ENCODE measurements around the gene FOXP1.

DNA sequence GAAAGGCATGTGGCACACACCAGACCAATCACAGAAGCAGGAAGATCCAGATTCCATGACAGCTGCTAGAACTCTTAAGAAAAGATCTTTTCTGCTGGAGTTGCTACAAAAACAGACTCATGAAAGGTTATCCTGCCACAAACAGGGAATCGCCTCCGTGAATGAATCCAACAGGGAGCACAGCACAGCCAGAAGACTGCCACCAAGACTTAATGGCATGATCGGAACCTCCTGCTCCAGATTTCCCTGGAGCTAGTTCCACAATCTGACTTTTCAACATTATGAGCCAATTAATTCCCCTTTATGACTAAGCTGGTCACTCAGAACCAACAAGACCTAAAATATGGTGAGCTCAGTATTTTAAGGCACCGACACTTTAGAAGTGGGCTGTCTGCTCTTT is 232.5 kb downstream of the FOXP1 start:
- TF ChIP-seq POLR2AphosphoS5 (IDR thresholded peaks at IDR 0.05; ENCODE audit: insufficient read depth in 1 of 2, low read depth in 1 of 2): no peak
- TF ChIP-seq, protein P1, sequence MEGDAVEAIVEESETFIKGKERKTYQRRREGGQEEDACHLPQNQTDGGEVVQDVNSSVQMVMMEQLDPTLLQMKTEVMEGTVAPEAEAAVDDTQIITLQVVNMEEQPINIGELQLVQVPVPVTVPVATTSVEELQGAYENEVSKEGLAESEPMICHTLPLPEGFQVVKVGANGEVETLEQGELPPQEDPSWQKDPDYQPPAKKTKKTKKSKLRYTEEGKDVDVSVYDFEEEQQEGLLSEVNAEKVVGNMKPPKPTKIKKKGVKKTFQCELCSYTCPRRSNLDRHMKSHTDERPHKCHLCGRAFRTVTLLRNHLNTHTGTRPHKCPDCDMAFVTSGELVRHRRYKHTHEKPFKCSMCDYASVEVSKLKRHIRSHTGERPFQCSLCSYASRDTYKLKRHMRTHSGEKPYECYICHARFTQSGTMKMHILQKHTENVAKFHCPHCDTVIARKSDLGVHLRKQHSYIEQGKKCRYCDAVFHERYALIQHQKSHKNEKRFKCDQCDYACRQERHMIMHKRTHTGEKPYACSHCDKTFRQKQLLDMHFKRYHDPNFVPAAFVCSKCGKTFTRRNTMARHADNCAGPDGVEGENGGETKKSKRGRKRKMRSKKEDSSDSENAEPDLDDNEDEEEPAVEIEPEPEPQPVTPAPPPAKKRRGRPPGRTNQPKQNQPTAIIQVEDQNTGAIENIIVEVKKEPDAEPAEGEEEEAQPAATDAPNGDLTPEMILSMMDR (IDR thresholded peaks at IDR 0.05): no peak
- TF ChIP-seq POLR2A (IDR thresholded peaks at IDR 0.05): no peak
